Measurements from ENCODE around the gene PDLIM4.
A peak's percentile ranks its signal among the peaks of the same experiment; 100 is the strongest.

PDLIM4 gene

GRCh38 chr5:132281856-132282614, 24.5 kb downstream of the PDLIM4 start:
- DNase-seq (ENCODE audit: low read depth in 2 of 2), result no peak

GRCh38 chr5:132283423-132284043, 26.0 kb downstream of the PDLIM4 start:
- no peak for DNase-seq (ENCODE audit: low read depth in 2 of 2)

- DNase-seq (ENCODE audit: low read depth in 2 of 2), result no peak
These were observed 31.6 kb downstream of the PDLIM4 start for GRCh38 chr5:132289097-132289496.

- no peak for DNase-seq (ENCODE audit: low read depth in 2 of 2)
These were observed 33.5 kb downstream of the PDLIM4 start for GRCh38 chr5:132291026-132291425.

- DNase-seq (ENCODE audit: low read depth in 2 of 2), result peak; percentile 67 to 74
These were observed 35.8 kb downstream of the PDLIM4 start for GRCh38 chr5:132293066-132293991.

- DNase-seq (ENCODE audit: low read depth in 2 of 2), result peak; percentile 70 to 72
These were observed 36.7 kb downstream of the PDLIM4 start, which contains the start of gene SLC22A4 for GRCh38 chr5:132293992-132294727. SLC22A4 (plus strand) TSS chr5:132294394; CDS start chr5:132294617, 223 bp downstream.

GRCh38 chr5:132294728-132295504, 37.4 kb downstream of the PDLIM4 start:
- peak; percentile 54 to 69 for DNase-seq (ENCODE audit: low read depth in 2 of 2)

- no peak for DNase-seq (ENCODE audit: low read depth in 2 of 2)
These were observed 38.3 kb downstream of the PDLIM4 start for GRCh38 chr5:132295505-132296411.

- no peak for DNase-seq (ENCODE audit: low read depth in 2 of 2)
These were observed 39.0 kb downstream of the PDLIM4 start for GRCh38 chr5:132296412-132297016.

GRCh38 chr5:132297211-132297940, 39.9 kb downstream of the PDLIM4 start:
- DNase-seq (ENCODE audit: low read depth in 2 of 2), result no peak

GRCh38 chr5:132298298-132299212, 41.1 kb downstream of the PDLIM4 start:
- DNase-seq (ENCODE audit: low read depth in 2 of 2), result no peak

GRCh38 chr5:132299917-132300316, 42.4 kb downstream of the PDLIM4 start:
- no peak for DNase-seq (ENCODE audit: low read depth in 2 of 2)

GRCh38 chr5:132300577-132301343, 43.3 kb downstream of the PDLIM4 start:
- DNase-seq (ENCODE audit: low read depth in 2 of 2), result no peak

GRCh38 chr5:132301344-132302271, 44.1 kb downstream of the PDLIM4 start:
- no peak for DNase-seq (ENCODE audit: low read depth in 2 of 2)

- no peak for DNase-seq (ENCODE audit: low read depth in 2 of 2)
These were observed 44.9 kb downstream of the PDLIM4 start for GRCh38 chr5:132302413-132302812.

GRCh38 chr5:132303589-132303988, 46.1 kb downstream of the PDLIM4 start:
- no peak for DNase-seq (ENCODE audit: low read depth in 2 of 2)
